WTC11 (cell line): ENCODE results near the gene MLN.

Experiments used
- CBFB ChIP-seq: sonication (generic); formaldehyde crosslinking; IDR thresholded peaks from 2 replicates; pipeline ENCODE4 v1.8.1; 2022; ENCODE audit warnings: mild to moderate bottlenecking, low read depth, missing genetic modification reagents
- IRF2 ChIP-seq: sonication (generic); formaldehyde crosslinking; IDR thresholded peaks from 2 replicates; pipeline ENCODE4 v1.8.0; 2022; ENCODE audit warnings: low read depth, missing genetic modification reagents, borderline replicate concordance
- TEAD1 ChIP-seq: sonication (generic); formaldehyde crosslinking; IDR thresholded peaks from 2 replicates; pipeline ENCODE4 v1.8.0; 2022; ENCODE audit warnings: mild to moderate bottlenecking, missing genetic modification reagents
- ZNF263 ChIP-seq: sonication (generic); formaldehyde crosslinking; IDR thresholded peaks from 2 replicates; pipeline ENCODE4 v1.8.1; 2022; ENCODE audit warnings: low read depth, mild to moderate bottlenecking, moderate library complexity, missing genetic modification reagents
- TF ChIP-seq, protein P1 (sequence below): fragments of 200-600 bp; IDR thresholded peaks from 2 replicates; pipeline ENCODE4 v1.8.0; 2022; ENCODE audit warnings: antibody characterized with exemption
- TF ChIP-seq, protein P2 (sequence below): sonication (generic); formaldehyde crosslinking; IDR thresholded peaks from 2 replicates; pipeline ENCODE4 v1.8.0; 2022; ENCODE audit warnings: mild to moderate bottlenecking, missing genetic modification reagents

DNA sequence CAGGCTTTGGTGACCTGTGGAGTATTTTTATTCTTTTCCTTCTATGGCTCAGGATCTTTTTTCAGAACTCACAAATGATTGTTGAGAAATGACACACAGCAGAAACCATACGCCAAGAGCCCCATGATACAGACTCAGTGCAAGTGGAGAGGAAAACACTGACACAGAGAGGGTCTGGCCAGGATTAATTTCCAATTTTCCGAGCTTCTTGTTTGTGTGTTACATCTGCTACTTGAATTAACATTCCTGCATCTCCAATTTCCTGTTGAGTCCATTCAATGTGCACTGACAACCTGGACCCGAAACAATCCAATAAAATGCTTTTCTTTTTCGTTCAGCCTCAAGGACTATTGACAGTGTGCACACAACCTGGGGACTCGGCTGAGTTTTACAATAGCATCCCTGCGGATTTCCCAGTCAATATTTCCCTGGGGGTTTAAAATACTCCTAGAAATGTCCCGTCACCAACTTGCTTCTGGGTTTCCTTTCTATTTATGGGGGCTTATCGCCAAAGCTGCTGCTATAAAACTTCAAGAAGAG is 4.9 kb upstream of the MLN start:
- no peak for TF ChIP-seq ZNF263
- TF ChIP-seq, protein P1, sequence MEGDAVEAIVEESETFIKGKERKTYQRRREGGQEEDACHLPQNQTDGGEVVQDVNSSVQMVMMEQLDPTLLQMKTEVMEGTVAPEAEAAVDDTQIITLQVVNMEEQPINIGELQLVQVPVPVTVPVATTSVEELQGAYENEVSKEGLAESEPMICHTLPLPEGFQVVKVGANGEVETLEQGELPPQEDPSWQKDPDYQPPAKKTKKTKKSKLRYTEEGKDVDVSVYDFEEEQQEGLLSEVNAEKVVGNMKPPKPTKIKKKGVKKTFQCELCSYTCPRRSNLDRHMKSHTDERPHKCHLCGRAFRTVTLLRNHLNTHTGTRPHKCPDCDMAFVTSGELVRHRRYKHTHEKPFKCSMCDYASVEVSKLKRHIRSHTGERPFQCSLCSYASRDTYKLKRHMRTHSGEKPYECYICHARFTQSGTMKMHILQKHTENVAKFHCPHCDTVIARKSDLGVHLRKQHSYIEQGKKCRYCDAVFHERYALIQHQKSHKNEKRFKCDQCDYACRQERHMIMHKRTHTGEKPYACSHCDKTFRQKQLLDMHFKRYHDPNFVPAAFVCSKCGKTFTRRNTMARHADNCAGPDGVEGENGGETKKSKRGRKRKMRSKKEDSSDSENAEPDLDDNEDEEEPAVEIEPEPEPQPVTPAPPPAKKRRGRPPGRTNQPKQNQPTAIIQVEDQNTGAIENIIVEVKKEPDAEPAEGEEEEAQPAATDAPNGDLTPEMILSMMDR, result no peak
- TF ChIP-seq TEAD1 (CRISPR knock-in tag), result no peak
- TF ChIP-seq, protein P2, sequence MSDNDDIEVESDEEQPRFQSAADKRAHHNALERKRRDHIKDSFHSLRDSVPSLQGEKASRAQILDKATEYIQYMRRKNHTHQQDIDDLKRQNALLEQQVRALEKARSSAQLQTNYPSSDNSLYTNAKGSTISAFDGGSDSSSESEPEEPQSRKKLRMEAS (CRISPR knock-in tag), result no peak
- TF ChIP-seq IRF2 (CRISPR knock-in tag), result no peak
- TF ChIP-seq CBFB (CRISPR knock-in tag), result no peak
